Measurements from ENCODE around the gene CUL9.

- TF ChIP-seq EZH2 (IDR thresholded peaks at IDR 0.05; ENCODE audit: borderline replicate concordance, low read length): no peak
- TF ChIP-seq, protein P1, sequence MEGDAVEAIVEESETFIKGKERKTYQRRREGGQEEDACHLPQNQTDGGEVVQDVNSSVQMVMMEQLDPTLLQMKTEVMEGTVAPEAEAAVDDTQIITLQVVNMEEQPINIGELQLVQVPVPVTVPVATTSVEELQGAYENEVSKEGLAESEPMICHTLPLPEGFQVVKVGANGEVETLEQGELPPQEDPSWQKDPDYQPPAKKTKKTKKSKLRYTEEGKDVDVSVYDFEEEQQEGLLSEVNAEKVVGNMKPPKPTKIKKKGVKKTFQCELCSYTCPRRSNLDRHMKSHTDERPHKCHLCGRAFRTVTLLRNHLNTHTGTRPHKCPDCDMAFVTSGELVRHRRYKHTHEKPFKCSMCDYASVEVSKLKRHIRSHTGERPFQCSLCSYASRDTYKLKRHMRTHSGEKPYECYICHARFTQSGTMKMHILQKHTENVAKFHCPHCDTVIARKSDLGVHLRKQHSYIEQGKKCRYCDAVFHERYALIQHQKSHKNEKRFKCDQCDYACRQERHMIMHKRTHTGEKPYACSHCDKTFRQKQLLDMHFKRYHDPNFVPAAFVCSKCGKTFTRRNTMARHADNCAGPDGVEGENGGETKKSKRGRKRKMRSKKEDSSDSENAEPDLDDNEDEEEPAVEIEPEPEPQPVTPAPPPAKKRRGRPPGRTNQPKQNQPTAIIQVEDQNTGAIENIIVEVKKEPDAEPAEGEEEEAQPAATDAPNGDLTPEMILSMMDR (IDR thresholded peaks at IDR 0.05; ENCODE audit: low read length): no peak
Observed at GRCh38 chr6:43189776-43190304, 7.8 kb downstream of the CUL9 start.
